NCI-H82 (cell line): ENCODE results near the gene AFDN.

Experiments
- DNase-seq: peaks from one replicate; lab custom pipeline; 2025; lab: John Stamatoyannopoulos, UW

The AFDN gene

DNA sequence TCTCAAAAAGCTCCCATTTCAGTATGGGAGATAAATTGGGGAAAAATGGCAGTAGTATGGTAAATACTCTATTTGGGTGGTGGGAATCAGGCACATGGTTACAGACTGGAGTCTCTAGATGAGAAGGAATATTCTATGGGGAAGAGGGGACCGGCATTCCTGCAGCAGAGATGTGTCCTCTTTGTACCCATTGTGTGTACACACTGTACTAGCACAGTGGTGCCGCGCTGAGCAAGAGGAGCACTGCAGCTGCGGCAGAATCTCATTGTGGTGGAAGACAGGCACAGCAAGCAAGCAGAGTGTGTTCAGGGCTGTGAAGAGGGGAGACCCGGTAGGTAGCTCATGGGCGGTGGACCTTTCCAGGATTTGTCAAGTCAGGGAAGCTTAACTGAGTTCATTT lies 13.0 kb downstream of the AFDN start:
- DNase-seq, result no peak

DNA sequence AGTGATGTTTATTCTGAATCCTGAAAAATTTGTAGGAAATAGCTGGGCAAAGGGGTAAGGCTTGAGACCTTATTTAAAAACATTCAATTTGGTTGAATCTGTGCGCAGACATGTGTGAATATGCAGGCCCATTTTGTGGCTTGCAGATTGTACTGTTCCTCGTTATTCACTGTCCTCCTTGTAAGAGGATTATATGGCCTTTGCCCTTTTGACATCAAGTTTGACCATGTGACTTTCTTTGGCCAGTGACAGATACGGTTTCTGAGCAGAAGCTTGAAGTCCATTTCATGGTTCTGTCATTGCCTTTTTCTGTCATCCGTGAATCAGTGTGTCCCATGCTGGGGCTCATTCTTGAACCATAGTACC lies 13.4 kb downstream of the AFDN start:
- DNase-seq, result no peak

DNA sequence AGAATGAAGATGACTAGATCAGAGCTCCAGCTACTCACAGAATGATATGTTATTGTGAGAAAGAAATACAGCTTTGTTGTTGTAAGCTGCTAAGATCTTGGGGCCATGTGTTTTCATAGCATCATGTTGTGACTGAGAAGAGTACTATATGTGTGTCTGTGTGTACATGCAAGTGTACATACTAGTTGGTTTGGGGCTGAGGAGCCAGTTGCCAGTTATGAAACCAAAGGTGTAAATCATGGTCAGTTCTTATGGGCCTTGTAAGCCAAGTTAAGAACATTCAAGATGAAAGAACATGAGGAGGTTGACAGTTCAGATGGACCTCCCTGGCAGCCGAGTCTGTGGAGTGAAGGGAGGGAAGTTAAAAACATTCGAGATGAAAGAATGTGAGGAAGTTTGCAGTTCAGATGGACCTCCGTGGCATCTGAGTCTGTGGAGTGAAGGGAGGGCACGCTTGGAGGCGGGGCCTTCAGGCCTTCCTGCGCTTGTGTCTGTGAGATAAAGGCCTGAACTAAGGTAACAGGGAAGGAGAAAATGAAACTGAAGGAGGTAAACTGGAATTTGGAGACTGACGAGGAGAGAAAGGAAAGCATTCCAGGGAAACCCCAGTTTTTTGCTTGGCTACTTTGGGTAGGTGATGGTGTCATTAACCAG lies 13.9 kb downstream of the AFDN start:
- DNase-seq, result no peak

DNA sequence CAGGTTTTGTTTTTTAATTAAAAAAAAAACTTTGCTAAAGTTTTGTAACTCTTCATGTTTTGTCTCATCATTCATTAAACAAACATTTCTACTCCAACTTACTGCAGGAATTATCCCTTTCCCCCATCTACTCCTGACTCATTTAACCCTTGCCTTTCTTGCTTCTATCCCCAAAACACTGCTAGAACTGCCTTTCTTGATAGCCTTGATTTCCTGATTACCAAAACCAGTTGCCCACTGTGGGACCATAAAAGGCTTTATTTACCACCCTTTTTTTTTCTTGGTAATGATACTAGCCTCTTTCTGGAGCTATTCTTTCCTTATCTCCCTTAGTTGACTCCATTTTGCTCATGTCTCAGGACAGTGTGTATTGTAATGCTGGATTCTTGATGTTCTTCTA lies 15.3 kb downstream of the AFDN start:
- no peak for DNase-seq

DNA sequence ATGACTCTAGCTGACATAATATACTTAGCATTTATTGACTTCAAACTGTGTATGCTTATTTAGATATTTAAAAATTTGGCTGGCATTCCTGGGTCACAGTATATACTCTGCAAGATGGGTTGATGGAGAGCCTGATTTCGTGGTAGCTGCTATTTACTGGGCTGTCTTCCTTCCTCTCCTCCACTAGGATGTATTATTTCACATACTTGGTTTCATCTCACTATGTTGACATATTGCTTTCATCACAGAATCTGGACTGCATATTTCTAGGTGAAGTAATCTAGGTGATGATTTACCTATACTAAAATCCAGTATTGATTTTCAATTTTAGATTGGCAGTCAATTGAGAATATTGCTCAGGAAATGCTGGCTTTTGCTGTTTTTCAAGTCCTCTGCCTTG lies 15.7 kb downstream of the AFDN start:
- no peak for DNase-seq

DNA sequence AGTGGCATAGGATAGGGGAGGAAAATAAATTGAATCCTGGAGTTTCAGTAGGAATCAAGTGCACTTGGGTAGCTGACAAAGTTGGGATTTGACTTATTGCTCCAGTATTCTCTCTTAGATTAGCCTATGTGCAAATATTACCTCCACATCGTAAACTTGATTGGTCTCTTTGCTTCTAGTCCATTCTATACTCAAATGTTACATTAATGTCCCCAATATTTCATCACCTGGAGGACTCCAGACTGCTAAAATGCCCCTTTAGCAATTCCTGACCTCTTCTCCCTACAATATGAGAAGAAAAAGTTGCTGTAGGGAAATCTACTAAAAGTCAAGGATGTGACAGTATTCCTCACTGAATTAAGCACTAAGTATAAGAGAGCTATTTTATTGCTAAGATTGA lies 16.3 kb downstream of the AFDN start:
- DNase-seq, result no peak

DNA sequence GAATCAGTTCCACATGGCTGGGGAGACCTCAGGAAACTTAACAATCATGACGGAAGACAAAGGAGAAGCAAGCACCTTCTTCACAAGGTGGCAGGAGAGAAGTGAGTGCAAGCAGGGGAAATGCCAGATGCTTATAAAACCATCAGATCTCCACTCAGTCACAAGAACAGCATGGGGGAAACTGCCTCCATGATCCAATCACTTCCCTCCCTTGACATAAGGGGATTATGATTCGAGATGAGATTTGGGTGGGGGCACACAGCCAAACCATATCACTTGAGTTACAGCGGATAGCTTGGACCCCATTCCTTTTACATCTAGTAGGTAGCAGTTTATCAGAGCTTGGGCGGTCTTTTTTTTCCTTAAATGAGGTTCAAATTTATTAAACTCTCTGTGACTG lies 19.1 kb downstream of the AFDN start:
- DNase-seq, result peak; percentile 95

DNA sequence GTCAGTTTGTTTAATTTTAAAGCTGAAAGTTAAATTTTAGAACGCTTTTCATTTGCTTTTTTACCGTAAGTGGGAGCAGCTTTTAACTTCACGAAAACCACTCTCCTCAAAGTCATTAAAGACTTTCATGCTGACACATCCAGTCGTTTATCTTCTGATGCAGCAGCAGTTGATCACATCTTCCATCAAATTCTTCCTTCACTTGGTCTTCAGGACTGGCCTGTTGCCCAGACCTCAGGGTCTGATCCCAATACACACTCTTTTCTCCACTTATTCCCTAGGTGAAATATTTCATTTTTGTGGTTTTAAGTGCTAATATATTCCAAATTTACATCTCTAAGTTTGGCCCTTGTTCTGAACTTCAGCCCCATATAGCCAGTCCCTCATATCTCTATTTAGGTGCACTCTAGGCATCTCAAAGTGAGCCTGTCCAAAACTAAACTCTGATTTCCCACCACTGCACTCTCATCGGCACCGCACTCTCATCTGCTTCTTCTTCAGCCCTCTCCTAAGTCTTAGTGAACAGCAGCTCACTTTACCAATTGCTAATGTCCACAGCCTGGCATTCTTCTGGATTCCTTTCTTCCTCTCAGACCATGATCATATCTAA lies 20.4 kb downstream of the AFDN start:
- no peak for DNase-seq

DNA sequence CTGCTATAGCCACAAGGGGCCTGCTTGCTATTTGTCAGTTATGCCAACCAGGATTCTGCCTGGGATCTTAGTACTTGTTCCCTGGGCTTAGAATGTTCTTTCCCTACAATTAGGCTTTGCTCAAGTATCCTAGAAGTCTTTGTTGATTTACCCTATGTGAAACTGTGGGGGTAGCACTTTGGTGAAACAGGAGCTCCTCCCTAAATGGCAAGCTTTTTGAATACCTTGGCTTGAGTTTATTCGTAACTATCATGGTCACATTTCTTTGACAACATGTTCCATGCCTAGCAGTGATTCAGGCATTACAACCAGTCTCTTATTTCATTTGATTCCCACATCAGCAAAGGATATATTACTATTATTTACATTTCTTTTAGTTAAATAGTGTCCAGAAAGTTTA lies 21.2 kb downstream of the AFDN start:
- no peak for DNase-seq

DNA sequence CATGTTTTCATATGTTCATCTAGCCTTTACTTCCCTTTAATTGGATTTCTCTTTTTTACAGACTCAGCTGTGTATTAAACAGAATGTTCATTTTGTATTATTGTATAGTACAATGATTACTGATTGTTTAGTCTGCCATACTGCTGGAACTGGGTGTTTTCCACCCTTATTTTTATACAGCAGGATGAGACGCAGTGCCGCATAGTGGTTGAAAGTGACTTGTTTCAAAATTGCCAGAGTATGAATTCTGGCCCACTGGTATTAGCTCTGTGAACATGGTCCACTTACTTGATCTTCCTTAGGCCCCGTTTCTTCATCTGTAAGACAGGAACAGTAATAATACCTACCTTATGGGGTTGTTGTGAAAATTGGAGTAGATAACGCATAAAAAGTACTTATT lies 22.1 kb downstream of the AFDN start:
- DNase-seq, result no peak

DNA sequence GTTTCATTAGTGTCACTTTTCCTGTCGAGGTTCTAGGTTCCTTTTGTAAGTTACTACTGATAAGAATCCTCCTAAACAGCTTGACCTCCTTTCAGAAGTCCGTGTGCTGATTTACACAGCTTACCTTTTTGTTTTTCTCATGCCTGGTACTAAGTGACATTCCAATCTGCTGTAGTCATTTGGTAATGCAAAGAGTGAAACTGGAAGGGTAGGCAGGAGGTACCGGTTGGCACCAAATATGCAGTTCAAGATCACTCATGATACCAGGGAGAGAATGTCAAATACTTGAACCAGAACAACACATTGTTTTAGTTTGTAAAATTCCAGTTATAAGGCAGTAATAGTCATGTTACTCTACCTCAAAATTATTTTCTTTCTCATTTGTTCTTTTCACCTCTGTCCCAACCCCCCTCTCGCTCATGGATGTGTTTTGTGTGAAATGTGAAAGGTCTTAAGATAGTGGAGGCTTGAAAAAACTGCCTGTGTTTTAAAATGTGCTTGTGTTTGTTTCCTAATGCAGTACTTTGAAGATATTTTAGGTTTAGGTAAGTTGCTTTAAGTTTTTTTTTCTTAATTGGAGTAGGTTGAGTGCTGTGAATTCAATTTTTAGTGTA lies 23.2 kb downstream of the AFDN start:
- no peak for DNase-seq

DNA sequence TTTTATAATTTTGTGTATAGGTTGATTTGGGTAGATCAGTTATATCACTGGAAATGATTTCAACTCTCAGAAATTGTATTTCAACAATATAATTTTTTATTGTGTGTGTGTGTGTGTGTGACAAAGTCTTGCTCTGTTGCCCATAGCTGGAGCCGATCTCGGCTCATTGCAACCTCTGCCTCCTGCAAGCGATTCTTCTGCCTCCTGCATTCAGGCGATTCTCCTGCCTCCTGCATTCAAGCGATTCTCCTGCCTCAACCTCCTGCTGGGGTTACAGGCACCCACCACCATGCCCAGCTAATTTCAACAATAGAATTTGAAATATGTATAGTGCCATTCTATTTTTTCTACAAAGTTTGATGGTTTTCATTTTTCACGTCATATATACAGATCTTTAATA lies 24.1 kb downstream of the AFDN start:
- no peak for DNase-seq

DNA sequence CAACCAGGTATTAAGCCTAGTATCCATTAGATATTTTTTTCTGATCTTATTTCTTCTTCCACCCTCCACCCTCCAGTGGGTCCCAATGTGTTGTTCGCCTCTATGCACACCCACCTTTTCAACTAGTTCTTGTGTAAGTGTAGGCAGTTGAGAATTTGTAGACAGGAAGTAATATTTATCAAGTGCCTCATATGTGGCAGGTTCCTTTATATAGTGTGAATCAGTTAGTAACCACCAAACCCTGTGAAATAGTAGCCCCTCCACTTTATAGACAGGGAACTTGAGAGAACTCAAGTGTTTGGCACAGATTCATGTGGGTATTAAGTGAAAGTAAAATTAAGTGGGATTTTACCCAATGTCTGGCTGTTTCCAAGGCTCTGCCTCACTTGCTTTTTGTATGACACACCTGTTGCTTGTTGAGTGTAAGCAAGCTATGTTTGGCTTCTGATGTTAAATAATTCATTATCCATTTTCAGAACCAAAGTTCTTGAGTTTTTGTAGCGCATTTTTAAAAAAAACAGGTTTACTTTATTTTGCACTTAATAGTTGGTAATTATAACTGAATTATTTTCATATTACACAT lies 24.8 kb downstream of the AFDN start:
- DNase-seq, result no peak

DNA sequence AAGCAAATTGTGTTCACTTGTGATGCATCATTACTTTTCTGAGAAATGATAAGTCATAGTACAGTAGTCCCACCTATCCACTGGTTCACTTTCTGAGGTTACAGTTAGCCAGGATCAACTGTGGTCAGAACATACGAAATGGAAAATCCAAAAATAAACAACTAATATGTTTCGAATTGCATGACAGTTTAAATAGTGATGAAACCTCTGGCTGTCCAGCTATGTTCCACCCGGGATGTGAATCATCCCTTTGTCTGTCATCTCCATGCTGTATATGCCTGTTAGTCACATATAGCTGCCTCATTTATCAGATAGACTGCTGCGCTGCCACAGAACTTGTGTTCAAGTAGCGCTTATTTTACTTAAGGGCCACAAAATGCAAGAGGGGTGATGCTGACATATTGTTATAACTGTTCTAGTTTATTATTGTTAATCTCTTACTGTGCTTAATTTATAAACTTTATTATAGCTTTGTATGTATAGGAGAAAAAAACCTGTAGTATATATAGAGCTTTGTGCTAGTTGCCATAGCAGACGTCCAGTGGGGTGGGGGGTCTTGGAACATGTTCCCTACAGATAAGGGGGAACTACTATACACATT lies 29.2 kb downstream of the AFDN start:
- no peak for DNase-seq

DNA sequence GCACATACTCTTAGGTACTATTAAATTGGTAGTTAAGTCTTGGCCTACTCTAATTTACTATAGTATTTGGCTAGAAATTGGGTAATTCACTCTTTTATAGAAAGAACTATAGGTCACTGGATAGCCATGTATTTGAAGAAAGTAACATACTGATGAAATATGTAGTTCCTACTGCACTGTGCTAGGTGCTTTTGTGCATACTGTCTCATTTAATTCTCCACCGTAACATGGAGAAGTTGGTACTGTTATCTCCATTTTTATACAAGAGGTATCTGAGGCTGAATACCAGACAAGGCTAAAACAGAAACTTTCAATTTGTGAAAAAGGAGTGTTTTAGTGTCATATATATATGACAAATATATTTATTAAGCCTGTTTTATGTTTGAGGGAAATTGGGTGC lies 29.8 kb downstream of the AFDN start:
- DNase-seq, result no peak

DNA sequence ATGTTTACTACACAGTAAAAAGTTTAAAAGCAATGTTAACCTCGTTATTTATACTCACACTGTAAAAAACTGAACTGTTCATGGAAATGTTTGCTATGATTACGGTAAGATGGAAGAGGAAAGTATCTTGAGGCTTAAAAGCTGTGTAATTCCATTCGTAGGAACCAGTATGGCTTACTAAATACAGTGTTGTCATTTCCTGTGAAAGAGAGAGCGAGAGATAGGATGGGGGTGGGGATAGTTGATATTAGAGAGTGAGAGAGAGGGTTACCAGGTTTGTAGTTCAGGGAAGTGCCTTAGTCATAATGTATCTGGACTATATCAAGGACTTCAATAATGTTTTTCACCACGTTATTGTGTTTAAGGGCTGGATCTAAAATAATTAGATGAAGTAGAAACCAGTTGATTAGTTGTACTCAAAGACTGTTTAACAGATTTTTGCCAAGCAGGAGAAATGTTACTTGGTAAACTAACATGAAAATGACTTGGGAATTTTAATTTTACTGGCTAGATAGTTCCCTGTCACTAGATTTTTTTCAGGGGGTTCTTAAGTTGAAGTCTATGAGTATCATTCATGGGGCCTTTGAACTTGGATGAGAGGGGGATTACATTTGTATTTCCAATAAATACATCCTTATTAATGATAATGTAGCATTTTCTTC lies 30.4 kb downstream of the AFDN start:
- no peak for DNase-seq

DNA sequence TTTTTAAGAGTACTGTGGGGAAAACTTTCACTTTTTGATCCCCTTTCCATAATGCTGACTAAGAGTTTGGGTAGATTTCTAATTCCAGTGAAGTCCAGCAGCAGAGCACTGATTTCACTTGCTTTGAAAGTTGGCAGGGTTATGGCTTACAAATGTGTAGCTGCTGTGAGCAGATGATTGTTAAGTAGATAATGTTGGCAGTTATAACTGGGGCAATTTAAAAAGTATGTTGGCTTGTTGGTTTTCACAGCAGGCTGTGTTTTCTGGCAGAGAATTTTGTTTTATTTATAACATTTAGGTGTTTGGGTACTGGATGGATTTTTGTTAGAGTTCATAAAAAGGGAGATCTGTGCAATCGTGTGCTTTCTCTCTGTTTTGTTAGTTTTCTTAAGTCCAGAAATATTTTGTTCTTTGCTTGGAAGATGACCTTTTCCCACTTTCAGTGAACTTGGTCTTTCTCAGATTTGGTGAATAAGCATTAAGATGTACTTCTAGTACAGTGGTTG lies 31.4 kb downstream of the AFDN start:
- DNase-seq, result no peak

DNA sequence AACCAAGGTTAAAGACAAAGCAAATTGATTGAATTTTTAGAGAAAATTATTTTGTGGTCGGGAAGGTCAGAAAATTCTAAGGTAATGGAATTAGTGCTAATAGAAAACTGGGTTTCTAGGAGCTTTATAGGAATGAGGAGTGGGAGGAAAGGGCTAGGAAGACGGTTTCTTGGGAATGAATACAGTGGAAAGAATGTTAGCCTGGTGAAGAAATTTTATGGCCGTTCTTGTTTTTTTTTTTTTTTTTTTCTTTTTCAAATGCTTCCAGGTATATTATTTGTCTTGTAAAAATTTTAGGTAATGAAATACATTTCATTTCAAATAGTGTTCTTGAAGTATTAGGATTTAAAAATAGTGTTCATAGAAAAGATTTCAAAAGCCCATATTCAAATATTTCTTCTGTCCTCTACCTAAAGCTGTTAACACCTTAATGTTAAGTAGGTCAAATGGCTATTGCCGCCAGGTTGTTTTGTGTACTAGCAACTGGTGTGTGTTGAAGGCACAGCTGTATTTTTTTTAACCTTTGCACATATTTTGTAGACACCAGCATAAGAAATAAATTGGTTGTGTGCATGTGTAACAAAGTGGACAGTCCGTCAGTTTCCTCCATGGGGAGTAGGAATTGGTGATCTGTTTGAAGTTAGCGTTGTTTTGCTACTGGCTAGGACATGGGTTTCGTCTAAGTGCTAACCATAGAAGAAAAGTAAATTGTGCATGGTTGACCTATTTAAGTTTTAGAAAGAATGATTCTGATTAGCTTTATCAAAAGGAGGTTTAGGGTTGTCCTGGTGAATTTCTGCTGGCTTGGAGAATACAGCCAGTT lies 32.3 kb downstream of the AFDN start:
- DNase-seq, result no peak

DNA sequence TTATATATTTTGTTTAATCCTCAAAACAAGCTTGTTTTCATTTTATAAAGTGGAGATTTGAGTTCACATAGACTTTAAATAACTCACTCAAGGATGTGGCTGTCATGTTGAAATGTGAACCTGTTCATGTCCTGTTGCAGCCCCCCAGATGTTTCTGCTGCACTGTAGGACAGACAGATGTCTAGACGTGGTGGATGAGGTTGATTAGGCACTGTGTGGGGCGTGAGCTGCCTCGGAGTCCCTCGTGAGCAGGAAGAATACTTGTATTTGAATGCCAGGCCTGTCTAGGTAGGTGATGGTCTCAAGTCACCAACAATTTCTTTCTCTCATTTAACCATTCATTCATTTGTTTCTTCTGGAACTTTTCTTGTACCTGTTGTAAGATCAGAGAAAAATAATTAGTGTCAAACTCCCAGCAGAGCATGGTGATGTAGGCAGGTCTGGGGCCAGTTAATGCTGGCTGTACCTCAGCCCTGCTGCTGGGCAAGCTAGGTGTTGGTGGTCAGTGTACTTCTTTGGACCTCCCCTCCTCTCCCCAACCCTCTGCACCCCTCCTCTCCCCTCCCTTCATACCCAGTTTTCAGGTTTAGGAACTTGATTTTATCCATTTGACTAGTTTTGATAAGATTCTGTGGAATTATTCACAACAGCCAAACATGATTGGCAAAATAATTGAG lies 34.0 kb downstream of the AFDN start:
- no peak for DNase-seq

DNA sequence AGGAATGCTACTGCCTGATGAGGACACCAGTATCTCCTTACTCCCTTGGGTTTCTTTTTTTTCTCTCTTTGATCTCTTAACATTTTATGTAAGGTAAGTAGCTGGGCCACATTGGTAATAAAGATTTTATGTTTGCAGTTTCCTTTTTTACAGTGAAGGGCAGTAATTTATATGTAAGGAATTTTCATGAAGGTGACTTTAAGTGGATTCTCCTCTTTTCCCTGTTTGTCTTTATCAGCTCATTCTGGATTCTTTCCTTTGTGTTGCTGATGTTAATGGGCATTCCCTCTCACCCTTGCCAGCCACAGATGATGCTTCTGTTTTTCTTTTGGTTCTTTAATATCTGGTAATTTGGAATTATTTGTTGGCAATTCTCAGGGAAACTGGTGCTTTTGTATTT lies 34.7 kb downstream of the AFDN start:
- no peak for DNase-seq

DNA sequence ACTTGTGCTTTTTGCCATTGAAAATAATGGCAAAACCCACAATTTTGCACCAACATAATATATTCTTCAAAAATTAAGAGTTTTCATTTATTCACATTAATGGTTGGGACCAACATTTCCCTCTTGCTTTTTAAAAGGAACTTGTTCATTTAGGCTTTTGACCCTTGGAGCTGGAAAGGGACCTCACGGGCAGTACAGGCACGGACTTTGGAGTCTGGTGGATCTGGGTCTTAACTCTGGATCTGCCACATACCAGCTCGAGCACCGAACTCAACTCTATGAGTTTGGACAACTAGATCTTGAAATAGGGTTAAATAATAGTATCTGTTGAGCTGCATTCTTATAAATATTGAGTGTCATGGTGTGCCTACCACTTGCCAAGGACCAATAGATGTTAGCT lies 37.2 kb downstream of the AFDN start:
- no peak for DNase-seq
